ENCODE results near the gene GATAD1. TPM values are rescaled to one million over a fixed set of nuclear protein-coding genes. Genes with fewer than 3 reads are reported as not detected.

GATAD1 gene
- total RNA-seq: 22.5 and 30.1 TPM in 2 replicates

GRCh38 chr7:92447345-92448204, at the start of gene GATAD1:
Gene GATAD1 (plus strand): TSS chr7:92447482. CDS start chr7:92447730, 248 bp downstream.

GRCh38 chr7:92477681-92478080, 30.4 kb downstream of the GATAD1 start, which contains the start of gene ERVW-1:
Gene ERVW-1 (minus strand): TSS chr7:92477946. CDS start chr7:92470381, 7,565 bp downstream.

Other genes with a start within 250 kb of the GATAD1 start
- gene KRIT1, start 201.6 kb upstream of the GATAD1 start, total RNA-seq: 47.1 and 54.9 TPM in 2 replicates
- 52.7 and 68.1 TPM in 2 replicates for gene ANKIB1, start 201.5 kb upstream of the GATAD1 start, total RNA-seq
- gene ERVW-1, start 30.5 kb downstream of the GATAD1 start, total RNA-seq: not detected in 2 replicates
- 18.5 and 22.4 TPM in 2 replicates for gene PEX1, start 81.0 kb downstream of the GATAD1 start, total RNA-seq
- gene RBM48, start 81.3 kb downstream of the GATAD1 start, total RNA-seq: 13.8 and 13.9 TPM in 2 replicates
- gene FAM133B, start 142.9 kb downstream of the GATAD1 start, total RNA-seq: 18.2 and 32.1 TPM in 2 replicates

Data from uterine smooth muscle cell (primary cell).